ENCODE results near the gene UVSSA.
"Not testable (repeated sequence)": the region's sequence is repeated elsewhere in the genome, so short reads cannot be mapped to it uniquely, and the experiment has no call there.

UVSSA gene

DNA sequence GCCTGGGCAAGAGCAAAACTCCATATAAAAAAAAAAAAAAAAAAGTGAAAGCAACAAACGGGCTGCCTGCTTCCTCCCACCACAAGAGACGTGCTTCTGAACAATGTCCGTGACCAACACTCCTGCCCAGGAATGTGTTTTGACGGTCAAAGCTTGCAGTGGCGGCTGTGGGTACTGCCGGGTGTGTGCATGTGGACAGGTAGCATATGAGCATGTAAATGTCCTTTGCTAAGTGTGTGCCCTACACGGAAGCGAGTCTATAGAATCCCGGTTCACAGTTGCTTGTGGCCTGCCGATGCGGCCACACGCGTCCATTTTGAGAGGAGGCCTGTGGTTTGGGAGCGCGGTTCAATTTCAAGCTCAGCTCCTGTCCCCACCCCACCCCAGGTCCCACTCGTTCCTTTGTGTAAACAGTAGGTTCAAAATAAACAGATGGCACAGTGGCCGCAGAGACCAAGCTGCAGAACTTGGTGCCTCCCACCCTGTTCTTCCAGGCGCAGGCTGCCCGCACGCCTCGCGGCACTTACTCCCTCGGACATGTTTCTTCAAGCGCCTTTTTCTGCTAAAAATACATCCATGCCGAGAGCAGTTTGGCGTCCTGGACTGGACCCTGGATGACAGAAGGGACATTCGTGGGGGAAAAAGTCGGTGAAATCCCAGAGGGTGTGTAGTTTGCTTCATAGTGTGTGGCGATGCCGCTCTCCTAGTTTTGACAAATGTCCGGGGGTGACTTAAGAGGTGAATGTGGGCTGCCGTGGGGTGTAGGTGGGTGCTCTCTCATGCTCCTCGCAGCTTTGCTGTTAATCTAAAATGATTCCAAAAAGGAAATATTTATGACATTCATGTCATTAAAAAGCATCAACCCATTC is 70.7 kb downstream of the UVSSA start:
- DNase-seq (ENCODE audit: extremely low spot score): no peak
- TF ChIP-seq, protein P1, sequence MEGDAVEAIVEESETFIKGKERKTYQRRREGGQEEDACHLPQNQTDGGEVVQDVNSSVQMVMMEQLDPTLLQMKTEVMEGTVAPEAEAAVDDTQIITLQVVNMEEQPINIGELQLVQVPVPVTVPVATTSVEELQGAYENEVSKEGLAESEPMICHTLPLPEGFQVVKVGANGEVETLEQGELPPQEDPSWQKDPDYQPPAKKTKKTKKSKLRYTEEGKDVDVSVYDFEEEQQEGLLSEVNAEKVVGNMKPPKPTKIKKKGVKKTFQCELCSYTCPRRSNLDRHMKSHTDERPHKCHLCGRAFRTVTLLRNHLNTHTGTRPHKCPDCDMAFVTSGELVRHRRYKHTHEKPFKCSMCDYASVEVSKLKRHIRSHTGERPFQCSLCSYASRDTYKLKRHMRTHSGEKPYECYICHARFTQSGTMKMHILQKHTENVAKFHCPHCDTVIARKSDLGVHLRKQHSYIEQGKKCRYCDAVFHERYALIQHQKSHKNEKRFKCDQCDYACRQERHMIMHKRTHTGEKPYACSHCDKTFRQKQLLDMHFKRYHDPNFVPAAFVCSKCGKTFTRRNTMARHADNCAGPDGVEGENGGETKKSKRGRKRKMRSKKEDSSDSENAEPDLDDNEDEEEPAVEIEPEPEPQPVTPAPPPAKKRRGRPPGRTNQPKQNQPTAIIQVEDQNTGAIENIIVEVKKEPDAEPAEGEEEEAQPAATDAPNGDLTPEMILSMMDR (IDR thresholded peaks at IDR 0.05; ENCODE audit: control extremely low read depth, extremely low read depth, low read depth, missing control alignments): no peak
- ChIA-PET POLR2A (no interaction called here), CTCF (no interaction called here)

DNA sequence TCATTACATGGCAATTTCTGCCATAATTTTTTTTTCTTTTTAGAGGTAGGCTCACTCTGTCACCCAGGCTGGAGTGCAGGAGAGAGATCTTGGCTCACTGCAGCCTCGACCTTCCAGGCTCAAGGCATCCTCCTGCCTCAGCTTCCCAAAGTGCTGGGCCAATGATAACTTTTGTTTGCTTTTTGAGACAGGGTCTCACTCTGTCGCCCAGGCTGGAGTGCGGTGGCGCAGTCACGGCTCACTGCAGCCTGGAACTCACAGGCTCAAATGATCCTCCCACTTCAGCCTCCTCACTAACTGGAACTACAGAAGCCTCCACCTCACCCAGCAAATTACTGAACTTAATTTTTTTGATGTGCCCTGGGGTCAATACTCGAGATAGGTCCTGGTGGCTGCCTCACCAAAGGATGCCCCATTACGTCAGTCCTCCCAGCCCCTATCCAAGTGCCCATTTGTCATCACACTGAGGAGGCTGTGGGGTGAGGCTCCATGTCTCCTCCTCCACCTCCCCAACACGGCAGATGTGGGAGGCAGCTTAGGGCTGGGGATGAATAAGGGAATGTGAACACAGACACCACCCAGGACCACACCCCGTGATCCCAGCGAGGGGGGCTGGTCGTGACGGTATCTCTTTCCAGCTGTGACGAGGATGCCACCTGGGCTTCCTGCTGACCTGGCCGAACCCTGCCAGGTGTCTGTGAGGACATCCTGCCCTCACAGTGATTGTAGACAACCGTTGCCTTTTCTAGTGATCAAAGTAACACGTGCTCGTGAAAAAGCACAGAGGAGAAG is 71.7 kb downstream of the UVSSA start:
- TF ChIP-seq, protein P1 (IDR thresholded peaks at IDR 0.05; ENCODE audit: control extremely low read depth, extremely low read depth, low read depth, missing control alignments): no peak
- DNase-seq (ENCODE audit: extremely low spot score): no peak
- CTCF ChIA-PET: no interaction called here
- POLR2A ChIA-PET: no interaction called here

DNA sequence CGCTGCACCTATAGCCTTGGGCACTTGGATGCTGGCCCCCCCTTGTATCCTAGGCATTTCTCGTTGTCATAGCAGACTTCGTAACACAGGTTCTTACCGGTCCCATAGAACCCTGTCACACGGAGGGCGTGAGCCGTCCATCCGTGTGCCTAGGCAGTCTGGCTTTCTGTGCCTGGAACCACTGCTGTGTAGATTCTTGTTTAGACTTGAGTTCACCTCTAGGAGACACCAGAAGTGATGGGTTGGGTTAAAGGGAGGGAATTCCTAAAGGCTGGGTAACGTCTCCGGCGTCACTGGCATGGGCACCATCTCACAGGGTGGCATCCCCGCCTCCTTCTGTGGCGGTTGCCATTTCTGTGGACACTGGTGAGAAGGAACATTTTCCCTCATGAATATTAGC is 72.7 kb downstream of the UVSSA start:
- ChIA-PET POLR2A (no interaction called here), CTCF (no interaction called here)
- TF ChIP-seq, protein P1 (IDR thresholded peaks at IDR 0.05; ENCODE audit: control extremely low read depth, extremely low read depth, low read depth, missing control alignments): no peak
- DNase-seq (ENCODE audit: extremely low spot score): no peak

DNA sequence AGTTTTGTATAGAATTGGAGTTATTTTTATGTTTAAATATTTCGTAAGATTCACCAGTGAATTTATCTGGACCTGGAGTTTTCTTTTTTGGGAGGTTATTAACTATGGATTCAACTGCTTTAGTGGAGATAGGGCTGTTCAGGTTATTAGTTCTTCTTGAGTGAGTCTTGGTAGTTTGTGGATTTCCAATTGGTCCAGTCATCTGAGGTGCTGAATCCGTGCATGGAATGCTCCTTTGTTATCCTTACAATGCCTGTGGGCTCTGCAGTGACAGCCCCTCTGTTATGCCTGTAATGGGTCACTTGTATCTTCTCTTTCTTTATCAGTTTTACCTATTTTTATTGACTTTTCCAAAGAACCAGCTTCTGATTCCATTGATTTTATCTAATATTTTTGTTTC is 74.6 kb downstream of the UVSSA start:
- no peak for DNase-seq (ENCODE audit: extremely low spot score)
- CTCF ChIA-PET: no interaction called here
- POLR2A ChIA-PET: no interaction called here
- TF ChIP-seq, protein P1 (IDR thresholded peaks at IDR 0.05; ENCODE audit: control extremely low read depth, extremely low read depth, low read depth, missing control alignments): no peak

DNA sequence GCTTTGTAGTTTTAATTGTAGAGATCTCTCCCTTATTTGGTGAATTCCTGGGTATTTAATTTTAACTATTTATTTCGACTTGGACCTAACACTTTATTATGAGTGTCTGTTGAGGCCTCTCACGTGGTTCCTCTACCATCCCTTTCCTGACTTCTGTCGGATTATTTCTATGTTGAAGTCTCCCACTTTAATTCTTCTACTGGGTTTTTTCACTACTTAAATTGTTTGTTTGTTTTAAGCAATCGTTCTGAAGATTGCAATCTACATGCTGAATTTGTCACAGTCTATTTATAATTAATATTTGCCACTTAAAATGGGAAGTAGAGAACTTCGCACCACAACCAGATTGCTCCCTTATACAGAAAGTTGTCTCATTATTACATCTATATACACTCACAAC is 80.0 kb downstream of the UVSSA start:
- no peak for DNase-seq (ENCODE audit: extremely low spot score)
- POLR2A ChIA-PET: no interaction called here
- CTCF ChIA-PET: no interaction called here
- TF ChIP-seq, protein P1 (IDR thresholded peaks at IDR 0.05; ENCODE audit: control extremely low read depth, extremely low read depth, low read depth, missing control alignments): no peak

DNA sequence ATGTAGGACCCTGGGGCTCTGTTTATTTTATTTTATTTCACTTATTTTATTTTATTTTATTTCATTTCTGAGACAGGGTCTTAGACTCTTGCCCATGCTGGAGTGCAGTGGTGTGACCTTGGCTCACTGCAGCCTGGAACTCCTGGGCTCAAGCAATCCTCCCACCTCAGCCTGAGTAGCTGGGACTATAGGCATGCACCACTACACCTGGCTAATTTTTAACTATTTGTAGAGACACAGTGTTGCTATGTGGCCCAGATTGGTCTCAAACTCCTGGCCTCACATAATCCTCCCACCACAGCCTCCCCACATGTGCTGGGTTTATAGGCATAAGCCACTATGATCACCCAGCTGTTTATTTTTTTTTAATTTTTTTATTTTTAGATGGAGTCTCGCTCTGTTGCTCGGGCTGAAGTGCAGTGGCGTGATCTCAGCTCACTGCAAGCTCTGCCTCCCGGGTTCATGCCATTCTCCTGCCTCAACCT is 96.7 kb downstream of the UVSSA start:
- POLR2A ChIA-PET; DNase-seq (ENCODE audit: extremely low spot score); CTCF ChIA-PET: not testable (repeated sequence)

All from GM10248 (cell line).